Osteocyte (in vitro differentiated cells): ENCODE data around the gene BMP2. TPM values are rescaled to one million over a fixed set of nuclear protein-coding genes. Genes with fewer than 3 reads are reported as not detected.

Experiments
- DNase-seq: peaks from one replicate; pipeline ENCODE4 v3.0.0; 2021; ENCODE audit warnings: mixed read lengths; ENCODE audit not compliant: unreplicated experiment; ENCODE audit errors: extremely low spot score
- H3K27ac Mint-ChIP-seq: one replicate; pipeline ENCODE4 v1.8.0; 2021; ENCODE audit warnings: mild to moderate bottlenecking, mixed read lengths; ENCODE audit not compliant: unreplicated experiment
- H3K27me3 Mint-ChIP-seq: one replicate; pipeline ENCODE4 v1.8.0; 2021; ENCODE audit warnings: mixed read lengths; ENCODE audit not compliant: unreplicated experiment
- H3K36me3 Mint-ChIP-seq: one replicate; pipeline ENCODE4 v1.8.0; 2021; ENCODE audit warnings: mixed read lengths; ENCODE audit not compliant: unreplicated experiment
- H3K4me1 Mint-ChIP-seq: one replicate; pipeline ENCODE4 v1.8.0; 2021; ENCODE audit warnings: mixed read lengths; ENCODE audit not compliant: unreplicated experiment
- H3K4me3 Mint-ChIP-seq: one replicate; pipeline ENCODE4 v1.8.0; 2021; ENCODE audit warnings: mild to moderate bottlenecking, moderate library complexity, mixed read lengths; ENCODE audit not compliant: unreplicated experiment
- H3K9me3 Mint-ChIP-seq: one replicate; pipeline ENCODE4 v1.8.0; 2021; ENCODE audit warnings: mixed read lengths; ENCODE audit not compliant: unreplicated experiment
- total RNA-seq: library from RNA; stranded (reverse); gene quantifications from 2 replicates; pipeline ENCODE4 v1.2.1, GENCODE V29; 2021
- TF ChIP-seq, protein P1 (sequence below): fragments of 200-600 bp; sonication (generic); IDR thresholded peaks from 2 replicates; pipeline ENCODE4 v1.5.0; 2021; ENCODE audit warnings: antibody characterized with exemption, mild to moderate bottlenecking, moderate library complexity

Gene BMP2
- total RNA-seq, 1 donor from 2014 or later = 0.86 TPM

DNA sequence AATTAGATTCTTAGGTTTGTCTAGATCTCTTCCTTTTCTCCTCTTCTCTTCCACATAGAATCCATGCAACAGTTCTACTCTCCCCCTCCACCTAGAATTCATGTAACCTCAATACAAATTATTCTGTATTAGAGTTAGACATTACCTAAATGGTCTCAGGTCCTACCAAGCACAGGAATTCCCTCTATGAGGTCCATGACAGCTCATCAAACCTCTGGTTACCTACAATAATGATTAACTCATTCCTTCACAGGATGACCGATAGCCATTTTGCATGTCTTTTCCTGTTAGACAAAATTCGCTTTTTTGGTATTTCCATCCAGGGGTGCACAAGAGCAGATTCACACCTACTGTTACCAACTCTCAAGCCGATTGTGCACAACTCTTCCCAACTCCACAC lies 27.4 kb upstream of the BMP2 start:
- DNase-seq = no peak
- TF ChIP-seq, protein P1, sequence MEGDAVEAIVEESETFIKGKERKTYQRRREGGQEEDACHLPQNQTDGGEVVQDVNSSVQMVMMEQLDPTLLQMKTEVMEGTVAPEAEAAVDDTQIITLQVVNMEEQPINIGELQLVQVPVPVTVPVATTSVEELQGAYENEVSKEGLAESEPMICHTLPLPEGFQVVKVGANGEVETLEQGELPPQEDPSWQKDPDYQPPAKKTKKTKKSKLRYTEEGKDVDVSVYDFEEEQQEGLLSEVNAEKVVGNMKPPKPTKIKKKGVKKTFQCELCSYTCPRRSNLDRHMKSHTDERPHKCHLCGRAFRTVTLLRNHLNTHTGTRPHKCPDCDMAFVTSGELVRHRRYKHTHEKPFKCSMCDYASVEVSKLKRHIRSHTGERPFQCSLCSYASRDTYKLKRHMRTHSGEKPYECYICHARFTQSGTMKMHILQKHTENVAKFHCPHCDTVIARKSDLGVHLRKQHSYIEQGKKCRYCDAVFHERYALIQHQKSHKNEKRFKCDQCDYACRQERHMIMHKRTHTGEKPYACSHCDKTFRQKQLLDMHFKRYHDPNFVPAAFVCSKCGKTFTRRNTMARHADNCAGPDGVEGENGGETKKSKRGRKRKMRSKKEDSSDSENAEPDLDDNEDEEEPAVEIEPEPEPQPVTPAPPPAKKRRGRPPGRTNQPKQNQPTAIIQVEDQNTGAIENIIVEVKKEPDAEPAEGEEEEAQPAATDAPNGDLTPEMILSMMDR = no peak
- Mint-ChIP-seq H3K27me3 (peaks cover 9% of the 10 kb centered on the region), H3K9me3 (no peaks in the 10 kb centered on the region), H3K36me3 (no peaks in the 10 kb centered on the region), H3K4me3 (no peak overlapping the region), H3K4me1 (no peaks in the 10 kb centered on the region), H3K27ac (no peak overlapping the region)

DNA sequence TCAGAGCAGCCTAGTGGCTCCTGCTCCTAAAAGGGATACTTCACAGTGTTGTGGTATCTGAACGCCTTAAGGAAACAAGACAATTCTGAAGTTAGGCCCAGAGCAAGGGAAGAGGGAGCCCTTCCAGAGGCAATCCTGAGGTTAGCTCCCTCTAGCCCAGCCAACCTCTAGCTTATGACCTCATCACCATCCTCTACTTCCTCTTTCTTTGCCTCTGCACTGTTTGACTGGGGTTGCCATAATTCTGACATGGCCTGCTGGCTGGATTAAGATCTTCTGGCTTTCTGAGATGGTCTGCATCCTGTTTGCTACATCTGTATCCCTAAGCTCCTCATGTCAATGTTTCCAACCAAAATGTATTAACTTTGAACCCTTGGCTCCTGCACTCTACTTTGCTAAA lies 23.3 kb upstream of the BMP2 start:
- TF ChIP-seq, protein P1 = no peak
- DNase-seq = no peak
- Mint-ChIP-seq H3K27me3 (peaks cover 6% of the 10 kb centered on the region), H3K27ac (no peak overlapping the region), H3K4me1 (no peaks in the 10 kb centered on the region), H3K4me3 (no peak overlapping the region), H3K36me3 (no peaks in the 10 kb centered on the region), H3K9me3 (no peaks in the 10 kb centered on the region)

DNA sequence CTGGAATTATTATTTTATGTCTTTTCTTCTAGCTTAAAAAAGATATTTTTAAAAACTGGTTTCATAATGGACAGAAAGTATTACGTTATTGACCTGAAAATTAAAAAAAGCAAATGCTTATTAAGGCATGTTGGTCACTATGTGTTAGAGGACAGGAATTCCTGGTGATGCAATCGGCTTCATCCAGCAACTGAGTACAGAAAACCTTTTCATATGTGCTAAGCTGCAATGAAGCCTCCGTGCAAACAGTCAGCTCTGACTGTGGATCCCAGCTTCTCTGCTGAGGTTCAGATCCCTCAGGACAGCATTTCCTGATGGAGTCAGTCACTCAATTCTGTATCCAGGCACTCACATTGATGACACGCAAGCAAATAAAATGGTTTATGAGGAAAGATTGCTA lies 22.7 kb upstream of the BMP2 start:
- Mint-ChIP-seq H3K4me1 (no peaks in the 10 kb centered on the region), H3K36me3 (no peaks in the 10 kb centered on the region), H3K27ac (no peak overlapping the region), H3K27me3 (peaks cover 6% of the 10 kb centered on the region), H3K4me3 (no peak overlapping the region), H3K9me3 (no peaks in the 10 kb centered on the region)
- TF ChIP-seq, protein P1 = no peak
- DNase-seq = no peak

DNA sequence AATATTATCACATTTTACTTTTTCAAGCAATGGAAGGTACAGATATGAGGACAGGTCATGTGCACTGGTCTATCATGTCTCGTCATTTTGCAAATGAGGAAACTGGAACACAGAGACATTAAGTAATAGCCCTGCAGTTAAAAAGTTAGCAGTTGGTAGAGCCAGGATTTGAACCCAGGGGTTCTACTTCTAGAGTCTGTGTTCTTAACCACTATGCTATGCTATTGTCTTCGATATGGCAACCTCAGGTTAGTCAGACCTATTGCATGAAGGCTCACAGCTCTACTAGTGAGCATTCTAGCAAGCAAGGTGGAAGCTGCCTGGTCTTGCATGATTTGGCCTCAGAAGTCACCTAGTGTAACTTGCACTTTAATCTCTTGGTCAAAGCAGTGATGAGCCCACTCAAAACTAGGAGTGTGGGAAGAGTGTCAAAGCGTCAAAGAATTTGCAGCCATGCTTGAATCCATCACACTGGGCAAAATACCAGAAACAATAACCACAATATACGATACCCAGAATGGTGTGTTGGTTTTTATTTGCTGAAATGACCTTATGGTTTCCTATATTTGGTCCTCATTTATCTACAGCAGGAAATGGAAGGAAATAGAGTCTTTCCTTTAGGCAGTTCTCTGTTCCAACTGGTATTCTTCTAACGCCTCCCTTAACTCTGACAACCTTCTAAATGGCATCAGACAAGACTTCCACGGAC lies 20.4 kb upstream of the BMP2 start:
- no peaks in the 10 kb centered on the region for H3K4me1 Mint-ChIP-seq
- TF ChIP-seq, protein P1 = no peak
- H3K27me3 Mint-ChIP-seq = peaks cover 6% of the 10 kb centered on the region
- H3K4me3 Mint-ChIP-seq = no peak overlapping the region
- no peaks in the 10 kb centered on the region for H3K36me3 Mint-ChIP-seq
- no peak overlapping the region for H3K27ac Mint-ChIP-seq
- DNase-seq = no peak
- H3K9me3 Mint-ChIP-seq = no peaks in the 10 kb centered on the region

DNA sequence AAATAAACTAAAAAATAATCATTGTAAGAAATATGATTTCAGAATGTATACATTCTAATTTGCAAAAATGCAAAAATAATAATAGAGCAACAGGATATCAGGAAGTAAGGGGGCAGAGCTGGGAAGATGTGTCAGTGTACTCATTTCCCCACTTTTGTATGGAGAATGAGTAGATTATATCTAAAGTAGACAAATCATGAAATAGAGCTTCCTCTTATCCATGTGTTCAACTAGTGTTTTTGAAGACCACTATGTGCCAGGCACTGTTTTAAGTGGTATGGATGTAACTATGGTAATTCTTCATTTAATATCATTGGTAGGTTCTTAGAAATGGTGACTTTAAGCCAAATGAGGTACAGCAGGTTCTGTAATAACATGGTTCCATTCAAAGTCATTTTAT lies 17.0 kb upstream of the BMP2 start:
- no peak overlapping the region for H3K27ac Mint-ChIP-seq
- H3K27me3 Mint-ChIP-seq = peaks cover 14% of the 10 kb centered on the region
- H3K36me3 Mint-ChIP-seq = no peaks in the 10 kb centered on the region
- TF ChIP-seq, protein P1 = no peak
- H3K9me3 Mint-ChIP-seq = peaks cover 10% of the 10 kb centered on the region
- no peak for DNase-seq
- H3K4me1 Mint-ChIP-seq = no peaks in the 10 kb centered on the region
- no peak overlapping the region for H3K4me3 Mint-ChIP-seq
